ENCODE measurements around the gene TNS2. TPM values are rescaled to one million over a fixed set of nuclear protein-coding genes. Genes with fewer than 3 reads are reported as not detected.

TNS2 gene
- total and polyA plus RNA-seq, 2 of the 13 experiments (the other 11 are each of a cell fraction or from before 2014, with no cell fraction given): 8.9 to 20.4 TPM

DNA sequence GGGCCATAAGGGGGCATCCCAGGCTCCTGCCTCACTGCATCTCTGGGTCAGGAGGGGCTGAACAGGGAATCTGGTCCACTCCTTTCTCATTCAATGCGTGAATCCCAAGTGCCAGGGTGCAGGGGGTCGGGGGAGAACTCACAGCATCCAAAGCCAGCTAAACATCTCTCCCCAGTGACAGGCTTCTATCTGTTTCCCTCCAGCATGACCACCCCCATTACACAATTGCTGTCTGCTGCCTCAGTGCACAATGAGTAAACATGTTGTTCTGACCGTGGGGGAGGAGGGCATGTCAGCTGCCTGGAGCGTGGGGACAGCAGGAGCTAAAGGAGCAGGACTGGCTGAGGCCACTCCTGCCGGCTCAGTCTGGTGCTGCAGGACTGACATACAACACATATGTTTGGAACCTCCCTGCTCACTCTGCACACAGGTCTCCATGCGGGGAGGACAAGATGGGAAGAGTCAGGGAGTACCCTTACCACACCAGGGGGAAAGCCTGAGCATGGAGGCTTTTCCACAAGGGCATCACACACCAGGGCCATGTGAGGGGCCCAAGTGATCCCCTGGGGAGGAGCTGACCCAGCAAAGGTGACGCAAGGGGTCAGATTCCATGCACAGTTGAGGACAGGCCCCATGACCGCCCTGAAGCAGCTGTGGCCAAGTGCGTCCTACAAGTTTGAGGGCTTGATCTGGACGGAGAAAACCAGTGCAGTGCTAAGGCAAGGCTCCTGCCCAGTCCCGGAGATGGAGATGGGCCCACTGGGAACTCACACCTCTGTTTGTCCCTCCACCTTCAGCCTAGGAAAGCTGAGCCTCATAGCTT is 1.4 kb downstream of the TNS2 start (continued):
- TF ChIP-seq, protein P1, sequence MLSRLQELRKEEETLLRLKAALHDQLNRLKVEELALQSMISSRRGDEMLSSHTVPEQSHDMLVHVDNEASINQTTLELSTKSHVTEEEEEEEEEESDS (CRISPR knock-in tag; IDR thresholded peaks at IDR 0.05; ENCODE audit: borderline replicate concordance): no peak
- no peak for TF ChIP-seq TOE1 (CRISPR knock-in tag; IDR thresholded peaks at IDR 0.05)
- no peak for TF ChIP-seq TCF12 (IDR thresholded peaks at IDR 0.05)
- no peak for TF ChIP-seq TCF12 (CRISPR knock-in tag; IDR thresholded peaks at IDR 0.05)
- peak; percentile 81; the same call in 1 of the 2 replicates for TF ChIP-seq ZNF350 (CRISPR knock-in tag; IDR thresholded peaks at IDR 0.05; ENCODE audit: borderline replicate concordance, low read depth)
- peak; percentile 27; the same call in 1 of the 2 replicates for TF ChIP-seq ZIK1 (CRISPR knock-in tag; IDR thresholded peaks at IDR 0.05; ENCODE audit: borderline replicate concordance, low read depth)
- TF ChIP-seq, protein P2, sequence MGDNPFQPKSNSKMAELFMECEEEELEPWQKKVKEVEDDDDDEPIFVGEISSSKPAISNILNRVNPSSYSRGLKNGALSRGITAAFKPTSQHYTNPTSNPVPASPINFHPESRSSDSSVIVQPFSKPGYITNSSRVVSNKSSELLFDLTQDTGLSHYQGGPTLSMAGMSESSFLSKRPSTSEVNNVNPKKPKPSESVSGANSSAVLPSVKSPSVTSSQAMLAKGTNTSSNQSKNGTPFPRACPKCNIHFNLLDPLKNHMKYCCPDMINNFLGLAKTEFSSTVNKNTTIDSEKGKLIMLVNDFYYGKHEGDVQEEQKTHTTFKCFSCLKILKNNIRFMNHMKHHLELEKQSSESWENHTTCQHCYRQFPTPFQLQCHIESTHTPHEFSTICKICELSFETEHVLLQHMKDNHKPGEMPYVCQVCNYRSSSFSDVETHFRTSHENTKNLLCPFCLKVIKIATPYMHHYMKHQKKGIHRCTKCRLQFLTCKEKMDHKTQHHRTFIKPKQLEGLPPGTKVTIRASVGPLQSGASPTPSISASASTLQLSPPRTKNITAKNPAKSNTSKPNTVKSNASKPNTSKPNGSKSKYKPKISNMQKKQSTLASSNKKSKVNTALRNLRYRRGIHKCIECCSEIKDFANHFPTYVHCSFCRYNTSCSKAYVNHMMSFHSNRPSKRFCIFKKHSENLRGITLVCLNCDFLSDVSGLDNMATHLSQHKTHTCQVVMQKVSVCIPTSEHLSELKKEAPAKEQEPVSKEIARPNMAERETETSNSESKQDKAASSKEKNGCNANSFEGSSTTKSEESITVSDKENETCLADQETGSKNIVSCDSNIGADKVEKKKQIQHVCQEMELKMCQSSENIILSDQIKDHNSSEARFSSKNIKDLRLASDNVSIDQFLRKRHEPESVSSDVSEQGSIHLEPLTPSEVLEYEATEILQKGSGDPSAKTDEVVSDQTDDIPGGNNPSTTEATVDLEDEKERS (CRISPR knock-in tag; IDR thresholded peaks at IDR 0.05): peak; percentile 16; the same call in 1 of the 2 replicates
- peak; percentile 73 for TF ChIP-seq ZFY (CRISPR knock-in tag; IDR thresholded peaks at IDR 0.05)
- peak; percentile 53; the same call in 1 of the 2 replicates for TF ChIP-seq ARID2 (CRISPR knock-in tag; IDR thresholded peaks at IDR 0.05; ENCODE audit: borderline replicate concordance)
- peak; percentile 54; the same call in 1 of the 2 replicates for TF ChIP-seq ELF3 (CRISPR knock-in tag; IDR thresholded peaks at IDR 0.05)
- TF ChIP-seq GABPA (IDR thresholded peaks at IDR 0.05; ENCODE audit: low read depth, low read length): no peak
- TF ChIP-seq GABPA (CRISPR knock-in tag; IDR thresholded peaks at IDR 0.05; ENCODE audit: low read depth): peak; percentile 47
- TF ChIP-seq NONO (IDR thresholded peaks at IDR 0.05): no peak
- TF ChIP-seq NONO (CRISPR knock-in tag; conservative IDR thresholded peaks at IDR 0.05): 0 out of 2 replicates have a peak, but pooled peaks have one; percentile 45
- 0 out of 2 replicates have a peak, but pooled peaks have one; percentile 59 for TF ChIP-seq DZIP1 (CRISPR knock-in tag; IDR thresholded peaks at IDR 0.05)
- TF ChIP-seq ZNF296 (CRISPR knock-in tag; conservative IDR thresholded peaks at IDR 0.05): 0 out of 2 replicates have a peak, but pooled peaks have one; percentile 80
- TF ChIP-seq ZNF792 (CRISPR knock-in tag; IDR thresholded peaks at IDR 0.05): peak; percentile 94
- peak; percentile 68; the same call in 1 of the 2 replicates for TF ChIP-seq SIN3A (IDR thresholded peaks at IDR 0.05; ENCODE audit: borderline replicate concordance, low read depth, low read length)
- TF ChIP-seq ZNF567 (CRISPR knock-in tag; IDR thresholded peaks at IDR 0.05; ENCODE audit: borderline replicate concordance): peak; percentile 58; the same call in 1 of the 2 replicates
- TF ChIP-seq ZNF564 (CRISPR knock-in tag; IDR thresholded peaks at IDR 0.05): peak; percentile 57; the same call in 1 of the 2 replicates
- TF ChIP-seq RCOR2 (CRISPR knock-in tag; IDR thresholded peaks at IDR 0.05): no peak
- TF ChIP-seq PHF5A (CRISPR knock-in tag; IDR thresholded peaks at IDR 0.05; ENCODE audit: low read depth, unreplicated experiment): no peak
- TF ChIP-seq, protein P3, sequence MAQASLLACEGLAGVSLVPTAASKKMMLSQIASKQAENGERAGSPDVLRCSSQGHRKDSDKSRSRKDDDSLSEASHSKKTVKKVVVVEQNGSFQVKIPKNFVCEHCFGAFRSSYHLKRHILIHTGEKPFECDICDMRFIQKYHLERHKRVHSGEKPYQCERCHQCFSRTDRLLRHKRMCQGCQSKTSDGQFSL (CRISPR knock-in tag; IDR thresholded peaks at IDR 0.05): 0 out of 2 replicates have a peak, but pooled peaks have one; percentile 47
- peak; percentile 68; the same call in 1 of the 2 replicates for TF ChIP-seq ZNF607 (CRISPR knock-in tag; IDR thresholded peaks at IDR 0.05; ENCODE audit: borderline replicate concordance)
- TF ChIP-seq MED1 (CRISPR knock-in tag; IDR thresholded peaks at IDR 0.05): peak; percentile 80

Measured in HepG2 (cell line).